Measurements from ENCODE around the gene ACOT7.

The ACOT7 gene

DNA sequence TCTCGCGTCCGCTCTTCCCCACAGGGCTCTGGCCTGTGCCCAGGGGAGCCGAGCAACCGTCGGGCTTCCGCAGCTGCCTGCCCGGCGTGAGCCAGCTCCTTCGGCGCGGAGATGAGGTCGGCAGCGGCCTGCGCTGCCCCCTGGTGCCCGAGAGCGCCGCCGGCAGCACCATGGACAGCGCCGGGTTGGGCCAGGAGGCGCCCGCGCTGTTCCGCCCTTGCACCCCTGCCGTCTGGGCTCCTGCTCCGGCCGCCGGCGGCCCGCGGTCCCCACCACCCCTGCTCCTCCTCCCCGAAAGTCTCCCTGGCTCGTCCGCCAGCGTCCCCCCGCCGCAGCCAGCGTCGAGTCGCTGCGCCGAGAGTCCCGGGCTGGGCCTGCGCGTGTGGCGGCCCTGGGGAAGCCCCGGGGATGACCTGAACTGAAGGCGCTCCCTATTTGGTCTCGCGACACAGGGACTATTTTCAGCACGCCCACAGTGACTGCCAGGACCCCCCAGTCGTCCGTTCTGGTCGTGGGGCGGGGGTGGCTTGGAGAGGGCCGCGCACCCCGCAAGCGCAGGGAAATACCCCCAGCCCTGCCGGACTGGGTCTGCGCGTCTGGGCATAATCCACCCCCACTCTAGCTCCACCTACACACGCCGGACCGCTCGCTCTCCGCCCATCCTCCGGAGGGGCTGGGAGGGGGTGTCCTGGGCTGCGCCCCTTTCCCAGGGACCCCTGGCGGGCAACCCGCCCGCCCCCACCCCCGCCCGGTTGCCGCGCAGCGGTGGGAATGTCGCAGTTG is 148.3 kb downstream of the ACOT7 start:
- H3K4me1 ChIP-seq (ENCODE audit: control insufficient read depth, low read length), result peaks cover 12% of the 10 kb centered on the region; the same call in 1 of the 2 replicates
- H4K20me1 ChIP-seq (ENCODE audit: control insufficient read depth, insufficient read depth, low read depth, low read length), result peaks cover 6% of the 10 kb centered on the region; the same call in 1 of the 2 replicates
- H3K27me3 ChIP-seq (ENCODE audit: control insufficient read depth, low read length), result peaks cover 56% of the 10 kb centered on the region
- TF ChIP-seq, protein P1, sequence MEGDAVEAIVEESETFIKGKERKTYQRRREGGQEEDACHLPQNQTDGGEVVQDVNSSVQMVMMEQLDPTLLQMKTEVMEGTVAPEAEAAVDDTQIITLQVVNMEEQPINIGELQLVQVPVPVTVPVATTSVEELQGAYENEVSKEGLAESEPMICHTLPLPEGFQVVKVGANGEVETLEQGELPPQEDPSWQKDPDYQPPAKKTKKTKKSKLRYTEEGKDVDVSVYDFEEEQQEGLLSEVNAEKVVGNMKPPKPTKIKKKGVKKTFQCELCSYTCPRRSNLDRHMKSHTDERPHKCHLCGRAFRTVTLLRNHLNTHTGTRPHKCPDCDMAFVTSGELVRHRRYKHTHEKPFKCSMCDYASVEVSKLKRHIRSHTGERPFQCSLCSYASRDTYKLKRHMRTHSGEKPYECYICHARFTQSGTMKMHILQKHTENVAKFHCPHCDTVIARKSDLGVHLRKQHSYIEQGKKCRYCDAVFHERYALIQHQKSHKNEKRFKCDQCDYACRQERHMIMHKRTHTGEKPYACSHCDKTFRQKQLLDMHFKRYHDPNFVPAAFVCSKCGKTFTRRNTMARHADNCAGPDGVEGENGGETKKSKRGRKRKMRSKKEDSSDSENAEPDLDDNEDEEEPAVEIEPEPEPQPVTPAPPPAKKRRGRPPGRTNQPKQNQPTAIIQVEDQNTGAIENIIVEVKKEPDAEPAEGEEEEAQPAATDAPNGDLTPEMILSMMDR (IDR thresholded peaks at IDR 0.05; ENCODE audit: low read depth, low read length, poor library complexity, severe bottlenecking), result peak; percentile 67
- peak; percentile 53; the same call in 1 of the 2 replicates for TF ChIP-seq EZH2phosphoT487 (IDR thresholded peaks at IDR 0.05; ENCODE audit: borderline replicate concordance, low read length)
- peaks cover 3% of the 10 kb centered on the region; the same call in 1 of the 2 replicates for H3F3A ChIP-seq (ENCODE audit: control insufficient read depth, insufficient read depth)
- H3K4me2 ChIP-seq (ENCODE audit: low read length), result no peak overlapping the region; the same call in 1 of the 2 replicates
- H3K27ac ChIP-seq (ENCODE audit: low read depth, low read length), result no peak overlapping the region
- no peak overlapping the region for H3K4me3 ChIP-seq (ENCODE audit: low read length)
- no peaks in the 10 kb centered on the region for H3K79me2 ChIP-seq (ENCODE audit: control insufficient read depth, low read length)
- H3K36me3 ChIP-seq (ENCODE audit: control insufficient read depth, low read length), result no peaks in the 10 kb centered on the region
- no peaks in the 10 kb centered on the region for H3K9me3 ChIP-seq (ENCODE audit: control insufficient read depth, insufficient read depth, low read length)
- no peaks in the 10 kb centered on the region for H3K9me2 ChIP-seq (replicated peaks; ENCODE audit: control insufficient read depth, low read length)

DNA sequence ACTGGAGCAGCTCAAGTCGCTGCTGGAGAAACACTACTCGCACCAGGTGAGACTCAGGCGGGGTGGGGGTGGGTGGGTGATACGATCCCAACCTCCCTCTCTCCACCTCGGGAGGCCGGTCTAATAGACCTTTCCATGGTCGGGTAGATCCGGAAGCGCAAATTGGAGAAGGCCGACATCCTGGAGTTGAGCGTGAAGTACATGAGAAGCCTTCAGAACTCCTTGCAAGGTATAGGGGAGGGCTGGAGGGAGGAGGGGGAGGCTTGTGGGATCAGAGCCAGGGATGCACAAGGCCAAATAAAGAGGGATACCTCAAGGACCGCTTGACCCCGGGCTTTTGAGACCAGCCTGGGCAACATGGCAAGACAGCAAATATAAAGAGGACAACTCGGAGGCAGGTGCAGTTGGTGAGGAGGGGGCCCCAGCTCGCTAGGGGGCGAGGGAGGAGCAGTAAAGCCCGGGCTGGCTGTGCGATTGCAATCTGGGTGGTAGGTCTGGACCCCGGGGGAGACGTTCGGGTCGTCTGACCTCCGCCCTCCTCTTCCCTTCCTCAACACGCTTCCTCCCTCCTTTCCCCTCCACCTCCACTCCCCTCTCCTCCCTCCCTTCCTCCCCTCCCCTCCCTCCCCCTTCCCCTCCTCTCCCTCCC is 149.0 kb downstream of the ACOT7 start:
- TF ChIP-seq EZH2phosphoT487 (IDR thresholded peaks at IDR 0.05; ENCODE audit: borderline replicate concordance, low read length), result no peak
- TF ChIP-seq, protein P1 (IDR thresholded peaks at IDR 0.05; ENCODE audit: low read depth, low read length, poor library complexity, severe bottlenecking), result no peak
- Histone ChIP-seq H3K79me2 (ENCODE audit: control insufficient read depth, low read length) (no peaks in the 10 kb centered on the region), H3K4me2 (ENCODE audit: low read length) (no peak overlapping the region), H3K4me3 (ENCODE audit: low read length) (no peak overlapping the region), H3K4me1 (ENCODE audit: control insufficient read depth, low read length) (peaks cover 12% of the 10 kb centered on the region; the same call in 1 of the 2 replicates), H3K27me3 (ENCODE audit: control insufficient read depth, low read length) (peaks cover 61% of the 10 kb centered on the region), H3F3A (ENCODE audit: control insufficient read depth, insufficient read depth) (peaks cover 3% of the 10 kb centered on the region; the same call in 1 of the 2 replicates), H3K9me2 (replicated peaks; ENCODE audit: control insufficient read depth, low read length) (no peaks in the 10 kb centered on the region), H3K9me3 (ENCODE audit: control insufficient read depth, insufficient read depth, low read length) (no peaks in the 10 kb centered on the region), H4K20me1 (ENCODE audit: control insufficient read depth, insufficient read depth, low read depth, low read length) (peaks cover 6% of the 10 kb centered on the region; the same call in 1 of the 2 replicates), H3K27ac (ENCODE audit: low read depth, low read length) (no peak overlapping the region), H3K36me3 (ENCODE audit: control insufficient read depth, low read length) (no peaks in the 10 kb centered on the region)

DNA sequence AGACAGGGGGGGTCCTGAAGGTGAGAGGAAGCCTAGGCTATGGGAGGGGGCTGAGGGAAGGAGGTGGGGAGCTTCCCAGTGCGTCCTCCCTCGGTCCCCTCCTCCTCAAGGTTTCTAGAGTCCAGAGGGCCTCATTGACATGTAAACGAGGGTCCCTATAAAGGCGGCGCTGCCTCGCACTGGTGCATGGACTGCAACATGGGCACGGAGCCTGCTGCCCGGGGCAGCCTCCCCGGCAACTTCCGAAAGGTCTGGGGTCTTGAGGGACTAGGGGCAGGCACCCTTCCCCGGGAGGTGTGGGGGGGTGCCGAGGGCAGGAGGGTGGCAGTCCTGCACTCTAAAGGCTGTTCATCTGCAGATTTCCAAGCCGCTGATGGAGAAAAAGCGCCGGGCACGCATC is 149.6 kb downstream of the ACOT7 start, which contains the start of gene HES3:
Gene HES3 (plus strand): TSS at position 187 of the 400 bp plus-strand sequence. CDS start 187 bp downstream, at position 374.
- no peaks in the 10 kb centered on the region for H3K9me3 ChIP-seq (ENCODE audit: control insufficient read depth, insufficient read depth, low read length)
- H3K27me3 ChIP-seq (ENCODE audit: control insufficient read depth, low read length), result peaks cover 66% of the 10 kb centered on the region
- no peaks in the 10 kb centered on the region for H3K79me2 ChIP-seq (ENCODE audit: control insufficient read depth, low read length)
- H4K20me1 ChIP-seq (ENCODE audit: control insufficient read depth, insufficient read depth, low read depth, low read length), result peaks cover 6% of the 10 kb centered on the region; the same call in 1 of the 2 replicates
- no peak within 1 kb of the TSS for H3K27ac ChIP-seq (ENCODE audit: low read depth, low read length)
- H3K4me1 ChIP-seq (ENCODE audit: control insufficient read depth, low read length), result peaks cover 12% of the 10 kb centered on the region; the same call in 1 of the 2 replicates
- H3F3A ChIP-seq (ENCODE audit: control insufficient read depth, insufficient read depth), result peaks cover 3% of the 10 kb centered on the region; the same call in 1 of the 2 replicates
- H3K4me2 ChIP-seq (ENCODE audit: low read length), result no peak within 1 kb of the TSS
- H3K4me3 ChIP-seq (ENCODE audit: low read length), result no peak within 1 kb of the TSS
- H3K9me2 ChIP-seq (replicated peaks; ENCODE audit: control insufficient read depth, low read length), result no peaks in the 10 kb centered on the region
- TF ChIP-seq EZH2phosphoT487 (IDR thresholded peaks at IDR 0.05; ENCODE audit: borderline replicate concordance, low read length), result no peak
- TF ChIP-seq, protein P1 (IDR thresholded peaks at IDR 0.05; ENCODE audit: low read depth, low read length, poor library complexity, severe bottlenecking), result no peak
- no peaks in the 10 kb centered on the region for H3K36me3 ChIP-seq (ENCODE audit: control insufficient read depth, low read length)
